Stimulated activated CD8-positive, alpha-beta memory T cell treated with anti-CD3 and anti-CD28 coated beads, Interleukin-12 subunit alpha, Interleukin-12 subunit beta, amount 100 ng/mL, for 1 hour (primary cell): ENCODE measurements around the gene RPRD1B.

ENCODE experiments used
- DNase-seq: peaks from one replicate; pipeline ENCODE4 v3.0.0-alpha.2; 2020; ENCODE audit warnings: low read depth

The RPRD1B gene

GRCh38 chr20:38135651-38136420 is 102.3 kb downstream of the RPRD1B start:
- DNase-seq = no peak

DNA sequence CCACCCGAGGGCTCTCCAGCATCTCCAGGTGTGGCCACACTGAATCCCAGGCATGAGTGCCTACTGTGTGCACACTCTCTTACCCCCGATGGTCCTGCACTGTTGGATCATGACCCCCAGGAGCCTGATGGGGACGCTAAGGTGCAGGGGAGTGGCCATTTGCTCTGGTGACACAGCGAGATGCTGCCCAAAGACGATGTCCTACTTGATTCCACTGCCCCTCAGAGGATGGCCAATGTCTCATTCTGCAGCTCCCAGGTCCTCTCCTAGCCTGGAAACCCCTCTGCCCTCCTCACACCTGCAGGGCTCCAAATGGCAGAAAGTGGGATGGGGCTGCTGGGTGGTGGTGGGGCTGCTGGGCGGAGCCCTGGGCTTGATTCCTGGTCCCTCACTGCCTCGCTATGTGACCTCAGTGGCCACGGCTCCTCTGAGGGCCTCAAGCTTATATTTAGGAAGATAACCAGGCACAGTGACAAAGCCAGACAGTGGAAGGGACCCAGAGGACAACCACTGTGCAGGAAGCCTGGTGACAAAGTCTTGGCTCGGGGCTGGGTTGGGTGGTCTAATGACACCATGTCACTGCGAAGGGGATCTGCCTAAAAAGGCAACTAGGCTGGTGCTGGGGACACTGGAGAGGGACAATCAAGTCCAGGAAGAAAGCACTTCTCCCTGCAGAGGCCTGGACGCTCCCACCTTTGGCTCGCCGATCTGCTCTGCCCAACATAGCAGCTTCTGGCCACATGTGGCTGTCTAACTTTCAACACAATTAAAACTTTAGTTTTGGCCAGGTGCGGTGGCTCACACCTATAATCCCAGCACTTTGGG is 103.1 kb downstream of the RPRD1B start:
- DNase-seq = no peak

DNA sequence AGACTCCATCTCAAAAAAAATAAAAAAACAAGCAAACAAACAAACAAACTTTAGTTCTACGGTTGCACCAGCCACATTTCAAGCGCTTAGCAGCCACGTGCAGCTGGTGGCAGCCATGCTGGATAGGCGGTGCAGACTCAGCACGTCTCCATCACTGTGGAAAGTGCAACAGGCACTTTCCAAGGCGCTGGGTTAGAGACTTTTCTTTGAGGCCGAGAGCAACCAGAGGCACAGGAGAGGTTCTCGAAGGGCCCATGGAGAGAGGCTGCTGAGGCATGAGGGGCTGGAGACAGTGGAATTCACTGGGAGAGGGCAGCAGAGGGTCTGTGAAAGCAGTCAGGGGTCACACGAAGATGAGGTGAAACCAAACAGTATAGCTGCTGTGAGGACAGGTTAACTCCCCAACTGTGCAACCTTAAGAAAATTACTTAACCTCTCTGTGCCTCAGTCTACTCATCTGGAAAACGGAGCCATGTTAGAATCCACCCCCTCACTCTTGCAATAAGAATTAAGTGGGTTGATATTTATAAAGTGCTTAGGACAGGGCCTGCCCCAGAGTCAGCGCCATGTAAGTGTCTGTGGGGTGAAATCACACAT is 104.0 kb downstream of the RPRD1B start:
- no peak for DNase-seq

DNA sequence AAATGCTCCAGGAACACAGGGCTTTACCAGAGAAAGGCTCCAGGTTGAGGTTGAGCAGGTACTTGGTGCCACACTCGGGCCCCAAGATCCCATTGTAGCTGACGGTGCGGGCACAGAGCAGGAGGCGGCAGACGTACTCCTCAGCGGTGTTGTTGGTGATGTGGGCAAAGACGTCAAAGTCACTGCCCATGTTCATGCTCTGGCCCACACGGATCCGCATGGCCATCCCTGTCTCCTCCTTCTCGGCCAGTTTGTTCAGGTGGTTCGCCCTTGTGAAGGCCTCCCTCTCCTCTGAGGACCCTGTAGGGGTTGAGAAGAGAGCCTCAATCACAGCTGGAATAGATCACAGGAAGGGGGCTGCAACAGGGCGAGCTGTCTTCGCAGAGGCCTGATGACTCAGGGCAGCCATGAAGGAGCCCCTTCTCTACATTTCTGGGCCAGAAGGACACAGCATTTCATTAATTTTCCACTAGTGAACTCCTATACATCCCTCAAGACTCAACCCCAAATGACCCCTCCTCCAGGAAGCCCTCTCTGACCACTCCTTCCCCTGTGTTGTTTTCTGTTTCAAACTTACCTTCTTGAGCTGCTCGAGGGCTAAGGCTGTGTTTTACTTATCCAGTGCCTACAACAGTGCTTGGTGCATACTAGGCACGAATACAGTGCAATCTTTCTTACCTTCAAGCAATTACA is 104.7 kb downstream of the RPRD1B start:
- no peak for DNase-seq

GRCh38 chr20:38139156-38139912 is 105.8 kb downstream of the RPRD1B start:
- DNase-seq = no peak

- DNase-seq = no peak
Observed at GRCh38 chr20:38139977-38140753, 106.6 kb downstream of the RPRD1B start.

- no peak for DNase-seq
Observed at GRCh38 chr20:38141204-38141888, 107.8 kb downstream of the RPRD1B start.
